ENCODE results near the gene HOXC11.

Gene HOXC11

DNA sequence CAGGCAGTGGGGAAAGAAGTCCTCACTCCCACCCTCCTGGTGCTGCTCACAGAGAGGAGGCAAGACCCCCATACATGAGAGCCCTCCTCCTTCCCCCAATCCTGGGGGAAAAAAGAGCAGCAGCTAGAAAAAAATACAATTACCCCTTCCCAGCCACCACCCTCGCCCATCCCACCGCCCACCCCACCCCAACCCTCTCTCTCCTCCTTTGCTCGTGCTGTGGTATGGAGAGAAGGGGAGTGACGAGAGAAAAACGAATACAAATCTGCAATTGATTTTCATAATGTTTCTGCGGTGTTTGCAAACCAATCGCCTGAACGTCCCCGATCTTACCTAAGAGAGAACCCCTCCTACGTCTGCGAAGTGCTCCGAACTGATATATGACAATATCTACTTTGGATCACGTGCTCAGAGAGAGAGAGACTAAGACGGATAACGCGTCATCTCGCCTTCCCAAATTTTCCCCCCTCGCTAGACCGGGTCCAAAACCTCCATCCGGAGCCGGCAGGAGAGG, at the start of gene HOXC11:
TSS of gene HOXC11 (plus strand) at position 405 of the 514 bp plus-strand sequence. CDS start 116 bp downstream, outside the sequence.
- DNase-seq (ENCODE audit: low read depth), result no peak

DNA sequence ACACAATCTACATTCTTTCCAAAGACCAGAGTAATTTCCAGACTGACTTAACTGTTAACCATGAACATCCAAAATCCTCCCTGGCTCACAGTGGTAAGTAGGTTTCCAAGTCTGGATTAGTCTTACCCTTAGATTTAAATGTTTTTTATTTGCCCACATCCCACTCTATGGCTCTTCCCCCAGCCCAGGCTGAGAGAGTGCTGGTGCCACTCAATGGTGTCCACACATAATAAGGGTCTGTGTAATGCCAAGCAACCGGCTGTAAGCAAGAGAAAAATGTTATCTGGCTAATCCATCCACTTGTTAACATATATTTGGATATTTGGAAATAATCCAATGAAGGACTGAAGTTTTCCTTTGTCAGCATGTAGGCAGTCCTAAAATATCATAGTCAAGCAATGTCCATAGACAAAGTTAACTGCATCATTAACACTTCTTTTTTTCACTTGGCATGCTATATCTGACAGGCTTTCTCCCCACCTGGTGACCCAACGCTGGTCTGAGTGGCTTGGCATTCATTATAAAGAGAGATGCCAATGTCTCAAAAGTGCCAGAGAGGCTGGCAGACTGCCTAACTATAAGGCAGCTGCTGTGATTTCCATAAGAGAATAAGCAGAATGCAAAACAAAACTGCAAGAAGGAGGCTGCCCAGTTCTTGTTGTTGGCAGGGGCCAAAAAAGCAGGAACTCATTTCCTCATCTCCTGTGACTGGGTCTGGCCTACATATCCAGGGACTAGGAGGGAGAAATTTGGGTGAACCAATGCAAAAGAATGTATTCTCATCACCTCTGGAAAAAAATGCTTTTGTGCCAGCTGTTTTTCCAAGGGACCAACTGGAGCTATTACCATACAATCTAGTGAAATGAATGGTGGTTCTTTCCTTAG, 48.2 kb upstream of the HOXC11 start:
- no peak for DNase-seq (ENCODE audit: low read depth)

DNA sequence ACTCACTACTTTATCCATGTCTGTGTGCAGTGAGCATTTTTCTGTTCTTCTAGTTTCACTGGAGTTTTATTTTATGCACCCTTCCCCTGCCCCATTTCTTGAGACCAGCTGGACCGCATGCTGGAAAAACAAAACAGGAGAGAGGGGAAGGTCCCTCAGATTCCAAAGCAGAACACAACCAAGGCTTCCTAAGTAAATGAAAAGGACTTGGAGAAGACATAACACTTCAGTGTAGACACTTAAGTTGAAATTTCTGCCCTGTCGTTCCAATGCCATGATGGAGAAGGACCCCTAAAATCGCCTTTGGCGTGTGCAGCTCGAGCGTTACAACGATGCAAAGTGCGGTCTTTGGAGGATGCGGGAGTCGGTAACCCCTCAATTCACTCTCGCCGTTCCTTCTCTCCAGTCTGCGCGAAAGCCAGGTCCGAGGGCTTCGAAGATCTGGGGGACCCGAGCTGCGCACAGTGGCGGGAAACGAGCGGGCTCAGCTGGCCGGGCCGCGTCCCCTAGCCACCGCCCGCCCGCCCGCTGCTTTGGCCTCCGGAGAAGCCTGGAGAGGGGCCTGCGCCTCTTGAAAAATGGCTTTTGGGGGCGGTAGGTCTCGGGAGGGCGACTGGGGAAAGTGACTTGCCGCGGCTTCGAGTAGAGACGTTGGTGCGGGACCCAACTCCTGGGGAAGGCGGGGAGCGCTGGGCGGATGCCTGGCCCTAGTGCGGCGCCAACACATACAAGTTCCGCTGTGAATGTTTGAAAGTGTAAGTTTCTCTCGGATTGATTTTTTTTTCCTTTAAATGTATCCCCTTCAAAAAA, 45.5 kb upstream of the HOXC11 start:
- no peak for DNase-seq (ENCODE audit: low read depth)

DNA sequence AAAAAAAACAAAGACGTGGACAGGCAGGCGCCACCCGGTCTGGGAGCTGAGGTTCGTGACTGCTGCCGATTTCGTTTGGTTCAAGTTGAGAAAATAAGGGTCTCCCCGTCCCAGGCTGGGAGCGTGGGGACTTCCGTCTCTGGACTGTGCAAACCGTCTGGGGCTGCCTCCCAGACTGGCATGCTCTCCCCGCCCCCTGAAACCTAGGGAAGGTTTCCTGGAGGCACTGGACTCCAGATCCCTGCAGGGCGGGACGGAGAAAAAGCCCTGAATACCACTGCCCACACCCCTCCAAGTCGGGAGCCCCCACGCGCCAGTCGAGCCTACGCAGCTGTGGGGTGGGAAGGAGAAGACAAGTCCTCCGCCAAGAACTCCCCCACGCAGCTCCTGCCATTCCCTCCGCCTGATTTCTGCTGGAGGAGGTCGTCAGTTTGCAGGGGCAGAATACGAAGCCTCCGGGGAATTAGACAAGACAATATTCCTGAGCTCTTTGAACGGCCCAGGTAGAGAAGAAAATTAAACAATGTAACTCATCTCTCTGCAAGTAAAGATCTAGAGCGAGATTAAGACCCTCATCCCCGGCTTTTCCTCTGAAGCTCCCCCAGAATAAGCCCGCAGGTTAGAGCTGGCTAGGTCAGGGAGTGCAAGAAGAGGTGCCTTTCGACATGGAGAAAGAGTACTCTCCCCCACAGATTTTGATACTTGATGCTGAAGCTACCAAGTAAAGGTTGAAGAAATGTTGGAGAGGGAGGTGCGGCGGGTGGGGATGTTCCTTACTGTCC, 44.7 kb upstream of the HOXC11 start:
- no peak for DNase-seq (ENCODE audit: low read depth)

DNA sequence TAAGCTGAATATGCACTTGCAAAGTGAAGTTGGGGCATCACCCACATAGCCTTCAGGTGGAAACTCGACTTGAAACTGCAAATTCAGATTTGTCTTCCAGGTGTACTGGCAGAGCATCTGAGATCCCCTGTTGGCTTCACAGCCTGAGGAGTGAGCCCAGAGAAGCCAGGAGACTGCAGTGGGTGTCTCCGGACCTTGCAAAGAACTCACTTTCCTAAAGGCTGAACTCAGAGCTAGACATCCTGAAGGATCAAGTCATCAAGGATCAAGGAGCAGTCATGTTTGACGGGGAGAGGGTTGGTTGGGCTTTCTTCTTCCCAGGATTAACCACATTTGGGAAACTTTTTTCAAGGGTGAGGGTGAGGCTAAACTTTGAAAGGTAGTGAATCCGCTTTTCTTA, 43.4 kb upstream of the HOXC11 start:
- no peak for DNase-seq (ENCODE audit: low read depth)

DNA sequence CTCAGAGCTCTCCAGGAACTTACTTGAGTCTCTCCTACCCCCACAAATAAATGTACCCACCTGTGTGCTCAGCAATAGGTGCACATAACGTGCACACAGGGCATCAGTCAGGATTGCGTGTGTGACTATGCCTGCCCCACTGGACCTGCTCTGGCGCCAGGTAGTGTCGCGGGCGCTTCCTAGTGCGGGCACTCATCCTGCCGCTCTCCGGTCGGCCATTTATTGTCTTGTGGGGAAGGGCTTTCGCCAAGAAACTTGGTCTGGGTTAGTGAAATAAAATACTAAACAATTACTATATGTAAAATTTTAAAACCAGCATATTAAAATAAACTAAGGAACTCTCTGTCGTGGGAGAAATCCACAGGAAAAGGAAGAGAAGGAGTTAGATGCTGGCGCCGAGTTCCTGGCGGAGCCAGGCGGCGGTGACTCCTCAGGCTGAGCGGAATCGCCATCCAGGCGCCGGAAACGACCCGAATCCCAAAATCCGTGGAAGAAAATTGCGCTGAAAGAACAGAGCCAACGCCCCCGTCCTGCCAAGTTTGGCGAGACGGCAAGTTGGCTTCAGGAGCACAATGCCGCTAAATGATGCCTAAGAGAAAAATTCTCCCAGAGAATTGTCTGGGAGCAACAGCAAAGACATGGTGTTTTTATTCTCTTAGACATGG, 42.2 kb upstream of the HOXC11 start:
- DNase-seq (ENCODE audit: low read depth), result no peak

DNA sequence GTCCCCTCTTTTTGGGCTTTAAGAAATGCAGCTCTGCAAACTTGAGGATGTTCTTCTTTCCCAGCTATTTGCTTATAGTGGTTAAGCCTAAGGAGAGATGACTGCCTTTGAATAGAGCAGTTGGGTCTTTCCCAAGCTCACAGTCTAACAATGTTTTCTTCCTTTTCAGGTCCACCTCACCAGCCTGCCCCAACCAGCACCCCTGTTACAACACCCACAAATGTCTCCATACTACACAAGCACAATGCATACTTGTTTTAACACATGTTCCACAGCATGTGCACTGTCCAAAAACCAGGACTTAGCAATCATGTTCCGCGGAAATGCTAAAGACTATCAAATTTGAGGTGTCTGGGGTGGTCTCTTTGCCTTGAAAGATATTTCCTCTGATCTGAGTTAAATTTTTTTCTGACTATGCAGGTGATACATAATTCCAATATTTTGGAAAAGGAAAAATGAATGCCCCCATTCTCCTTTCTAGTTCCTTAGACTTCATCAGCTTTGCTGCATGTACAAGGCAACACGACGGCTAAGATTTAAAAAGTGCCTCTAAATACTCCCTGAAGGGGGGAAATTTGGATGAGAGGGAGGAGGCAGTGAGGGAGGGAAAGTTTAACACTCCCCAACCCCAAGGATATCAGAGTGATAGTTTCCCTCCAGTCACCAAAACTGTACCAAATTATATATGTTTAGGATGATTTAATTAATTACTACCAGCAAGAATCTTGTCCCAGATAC, 40.9 kb upstream of the HOXC11 start:
- DNase-seq (ENCODE audit: low read depth), result no peak

DNA sequence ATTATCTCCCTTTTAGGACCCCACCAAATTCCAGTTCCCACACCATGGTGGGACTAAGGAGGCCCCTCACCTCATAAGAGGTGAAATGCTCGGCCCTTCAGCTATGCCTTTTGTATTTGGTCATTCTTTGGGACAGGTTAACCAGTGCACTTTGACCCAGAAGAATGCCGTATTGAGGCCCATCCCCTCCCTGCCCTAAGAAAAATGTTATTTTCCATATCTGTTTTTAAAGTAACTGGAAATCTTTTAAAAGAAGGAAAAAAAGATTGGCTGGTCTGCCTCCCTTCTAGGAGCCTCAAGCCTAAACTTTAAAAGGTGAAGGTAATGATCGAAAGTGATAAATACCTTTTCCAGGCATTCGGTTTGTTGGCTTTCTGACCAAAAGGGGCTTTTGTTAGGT, 40.0 kb upstream of the HOXC11 start:
- DNase-seq (ENCODE audit: low read depth), result no peak

DNA sequence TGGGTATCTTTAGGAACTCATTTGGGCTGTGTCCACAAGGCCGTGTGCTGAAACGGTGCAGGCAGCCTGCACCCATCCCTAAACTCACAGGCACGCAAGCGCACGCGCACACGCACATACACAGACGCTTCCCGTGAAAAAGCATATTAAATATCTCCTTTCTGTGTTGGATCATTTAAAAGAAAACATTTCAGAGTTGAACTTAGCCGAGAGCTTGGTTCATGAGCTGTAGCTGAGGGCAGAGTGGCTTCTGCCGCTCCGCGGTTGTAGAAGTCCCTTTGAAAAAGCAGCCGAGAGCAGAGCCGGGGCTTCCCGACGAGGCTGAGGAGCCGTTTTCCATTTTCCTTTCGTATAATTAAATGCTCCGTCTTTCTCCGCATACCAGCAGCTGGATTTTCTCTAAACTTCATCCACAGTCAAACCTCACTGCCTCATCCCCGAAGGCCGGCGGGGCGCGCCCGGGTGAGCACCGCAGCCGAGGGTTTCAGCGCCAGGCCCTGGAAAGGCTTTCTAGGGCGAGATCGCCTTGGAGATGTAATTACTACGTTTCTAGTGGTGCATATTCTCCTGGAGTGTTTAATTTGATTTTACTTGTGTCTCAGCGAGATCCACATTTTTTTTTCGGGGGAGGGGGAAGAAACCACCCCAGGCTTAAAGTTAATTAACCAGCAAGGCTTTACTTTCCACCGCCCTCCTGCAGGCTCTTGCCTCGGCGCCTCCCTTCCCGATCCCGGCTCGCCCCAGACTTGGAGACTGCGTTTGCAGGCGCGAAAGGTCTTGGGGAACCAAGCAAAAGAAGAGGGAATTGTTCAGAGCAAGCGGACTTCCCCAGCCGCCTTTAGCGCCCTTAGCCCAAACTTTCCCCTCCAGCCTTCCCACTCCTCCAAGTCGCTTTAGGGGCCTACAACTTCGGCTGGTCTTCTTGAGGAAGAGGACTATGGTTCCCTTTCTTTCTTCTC, 37.3 kb upstream of the HOXC11 start:
- DNase-seq (ENCODE audit: low read depth), result no peak

DNA sequence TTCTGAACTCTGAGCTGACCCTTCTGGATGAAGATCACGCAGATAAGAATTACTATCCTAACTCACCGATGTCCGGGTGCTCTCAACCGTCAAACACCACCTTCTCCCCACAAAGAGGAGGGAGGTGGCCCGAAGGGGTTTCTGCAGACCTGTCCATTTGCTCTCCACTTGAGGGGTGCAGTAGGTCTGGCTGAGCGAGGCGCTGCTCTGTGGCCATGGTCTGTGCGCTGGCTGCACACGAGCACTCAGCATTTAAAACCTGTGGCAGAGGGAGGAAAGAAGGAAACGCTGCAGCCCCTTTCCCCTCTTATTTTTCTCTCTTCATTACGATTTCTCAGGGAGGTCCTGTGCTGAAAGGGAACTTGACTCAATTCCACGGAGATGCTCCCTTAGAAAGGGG, 35.8 kb upstream of the HOXC11 start:
- no peak for DNase-seq (ENCODE audit: low read depth)

DNA sequence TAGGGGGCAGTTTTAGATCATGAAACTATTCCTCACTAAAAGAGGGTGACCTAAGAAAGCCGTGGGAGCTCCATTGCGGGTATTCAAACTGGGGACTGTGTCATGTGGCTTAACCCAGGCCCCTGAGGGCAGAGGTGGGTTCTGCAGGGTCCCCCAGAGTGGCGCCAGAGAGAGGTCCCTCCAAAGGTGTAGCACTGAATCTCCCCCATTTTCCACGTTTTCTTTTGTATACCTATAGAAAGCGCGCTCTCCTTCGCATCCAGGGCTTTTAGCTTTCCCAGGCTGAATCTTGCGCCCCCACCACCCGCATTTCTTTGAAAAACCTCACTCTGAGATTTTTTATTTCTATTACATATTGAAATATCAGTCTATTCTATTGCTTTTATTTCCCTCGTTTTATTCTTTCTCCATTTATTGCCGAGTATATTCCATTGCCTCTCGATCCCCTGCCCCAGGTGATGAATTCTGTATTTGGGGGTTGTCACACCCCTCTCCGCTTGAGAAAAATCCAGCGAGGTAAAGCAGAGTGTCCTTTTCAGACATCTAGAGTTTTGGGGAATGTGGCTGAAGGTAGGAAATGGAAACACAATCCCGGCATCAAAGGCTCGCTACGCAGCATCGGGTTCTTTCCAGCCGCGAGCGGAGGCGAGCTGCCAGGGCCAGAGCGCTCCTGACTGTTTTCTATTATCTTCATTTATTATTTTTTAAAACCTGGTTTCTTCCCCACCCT, 35.2 kb upstream of the HOXC11 start:
- DNase-seq (ENCODE audit: low read depth), result no peak

DNA sequence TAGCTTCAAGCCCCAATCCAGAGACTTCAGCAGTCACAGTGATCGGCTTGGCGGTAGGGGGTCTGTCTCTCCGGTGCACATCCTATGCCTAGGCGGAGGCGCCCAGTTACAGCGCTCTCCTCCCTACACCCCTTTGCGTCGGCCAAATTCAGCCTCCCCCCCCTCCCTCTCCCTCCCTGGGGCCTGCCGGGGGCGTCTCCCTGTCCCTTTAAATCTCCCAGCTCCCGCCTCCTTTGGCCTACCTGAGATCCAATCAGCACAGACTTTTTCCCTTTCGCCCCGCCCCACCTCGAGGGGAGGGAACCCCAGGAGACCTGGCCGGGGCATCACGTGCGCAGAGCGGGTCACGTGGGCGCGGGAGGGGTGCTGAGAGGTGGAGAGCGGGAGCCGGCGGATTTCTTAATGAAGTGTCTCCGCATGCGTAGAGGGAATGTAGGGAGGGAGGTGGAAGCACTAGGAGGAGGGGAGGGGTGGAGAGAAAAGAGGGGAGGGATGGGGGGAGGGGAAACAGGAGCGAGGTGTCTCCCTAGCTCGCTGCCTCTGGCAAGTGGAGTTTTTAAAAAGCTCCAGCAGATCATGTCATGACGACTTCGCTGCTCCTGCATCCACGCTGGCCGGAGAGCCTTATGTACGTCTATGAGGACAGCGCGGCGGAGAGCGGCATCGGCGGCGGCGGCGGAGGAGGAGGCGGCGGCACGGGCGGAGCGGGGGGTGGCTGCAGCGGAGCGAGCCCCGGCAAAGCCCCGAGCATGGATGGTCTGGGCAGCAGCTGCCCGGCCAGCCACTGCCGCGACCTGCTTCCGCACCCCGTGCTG, 34.4 kb upstream of the HOXC11 start, which contains the start of gene HOXC13:
TSS of gene HOXC13 (plus strand) at position 506 of the 815 bp plus-strand sequence. CDS start at position 582, 76 bp downstream.
- DNase-seq (ENCODE audit: low read depth), result peak; percentile 47

DNA sequence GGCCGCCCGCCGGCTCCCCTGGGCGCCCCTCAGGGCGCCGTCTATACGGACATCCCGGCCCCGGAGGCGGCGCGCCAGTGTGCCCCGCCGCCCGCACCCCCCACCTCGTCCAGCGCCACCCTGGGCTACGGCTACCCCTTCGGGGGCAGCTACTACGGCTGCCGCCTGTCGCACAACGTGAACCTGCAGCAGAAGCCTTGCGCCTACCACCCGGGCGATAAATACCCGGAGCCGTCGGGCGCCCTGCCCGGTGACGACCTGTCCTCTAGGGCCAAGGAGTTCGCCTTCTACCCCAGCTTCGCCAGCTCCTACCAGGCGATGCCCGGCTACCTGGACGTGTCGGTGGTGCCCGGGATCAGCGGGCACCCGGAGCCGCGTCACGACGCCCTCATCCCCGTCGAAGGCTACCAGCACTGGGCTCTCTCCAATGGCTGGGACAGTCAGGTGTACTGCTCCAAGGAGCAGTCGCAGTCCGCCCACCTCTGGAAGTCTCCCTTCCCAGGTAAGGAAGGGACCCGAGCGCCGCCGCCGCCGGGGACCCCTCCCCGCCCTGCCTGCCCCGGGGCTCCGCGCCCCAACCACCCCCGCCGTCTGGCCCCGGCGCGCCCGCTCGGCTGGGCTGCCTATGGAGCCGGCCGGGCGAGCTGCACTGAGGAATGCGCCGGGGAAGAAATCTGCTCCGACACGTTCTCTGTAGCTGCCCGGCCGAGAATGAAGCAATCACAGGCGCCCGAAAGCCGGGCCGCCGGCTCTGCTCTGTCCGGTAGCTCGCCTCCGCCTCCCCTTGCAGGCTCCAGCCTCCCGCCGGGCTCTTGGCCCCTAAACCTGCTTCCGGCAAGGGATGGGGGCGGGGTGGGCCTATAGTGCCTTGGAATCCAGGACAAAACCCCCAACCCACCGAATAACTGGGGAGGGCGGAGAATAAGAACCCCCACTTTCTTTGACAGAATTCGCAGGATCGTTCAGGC, 33.5 kb upstream of the HOXC11 start:
- DNase-seq (ENCODE audit: low read depth), result no peak

DNA sequence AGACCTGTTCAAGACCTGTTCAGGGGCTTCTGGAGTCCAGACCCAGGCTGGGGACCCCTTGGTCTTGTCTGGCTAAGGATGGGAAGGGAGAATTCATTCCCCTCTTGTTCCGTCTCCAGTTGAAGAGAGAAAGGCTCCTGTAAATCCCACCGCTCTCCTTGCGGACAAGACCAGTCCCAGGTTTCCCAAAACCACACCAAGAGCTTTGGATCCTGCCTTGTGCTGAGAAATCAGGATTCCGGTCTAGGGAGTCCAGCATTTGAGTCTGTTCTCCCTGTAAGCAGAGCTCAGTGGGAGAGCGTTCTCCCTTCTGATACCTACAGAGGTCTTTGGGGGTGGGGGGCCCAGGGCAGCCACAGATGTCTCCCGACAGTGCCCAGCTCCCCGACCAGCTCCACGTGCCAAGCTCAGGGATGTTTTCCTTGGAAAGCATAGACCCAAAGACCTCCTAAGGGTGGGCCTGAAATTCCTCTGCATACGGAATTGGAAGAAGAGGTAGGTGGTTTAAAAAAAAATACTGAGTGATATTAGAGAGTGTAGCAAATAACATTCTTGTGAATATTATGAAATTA, 32.4 kb upstream of the HOXC11 start:
- DNase-seq (ENCODE audit: low read depth), result no peak

DNA sequence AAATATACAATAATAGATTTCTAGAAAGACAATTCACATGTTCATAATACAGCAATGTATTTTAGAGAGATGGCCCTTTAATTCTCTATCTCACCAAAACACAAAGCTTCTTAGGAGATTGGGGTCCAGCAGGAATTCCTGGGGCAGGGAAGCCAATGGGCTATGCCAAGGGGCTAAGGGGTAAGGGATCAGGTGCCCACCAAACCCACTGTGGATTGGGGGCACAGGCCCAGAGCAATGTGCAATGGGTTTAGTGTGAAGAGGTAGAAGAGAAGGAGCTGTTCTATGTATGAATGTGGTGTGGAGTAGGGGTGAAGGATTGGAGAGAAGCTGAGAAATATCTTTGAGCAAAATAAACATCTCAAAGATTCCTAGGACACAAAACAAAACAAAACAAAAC, 31.7 kb upstream of the HOXC11 start:
- no peak for DNase-seq (ENCODE audit: low read depth)

DNA sequence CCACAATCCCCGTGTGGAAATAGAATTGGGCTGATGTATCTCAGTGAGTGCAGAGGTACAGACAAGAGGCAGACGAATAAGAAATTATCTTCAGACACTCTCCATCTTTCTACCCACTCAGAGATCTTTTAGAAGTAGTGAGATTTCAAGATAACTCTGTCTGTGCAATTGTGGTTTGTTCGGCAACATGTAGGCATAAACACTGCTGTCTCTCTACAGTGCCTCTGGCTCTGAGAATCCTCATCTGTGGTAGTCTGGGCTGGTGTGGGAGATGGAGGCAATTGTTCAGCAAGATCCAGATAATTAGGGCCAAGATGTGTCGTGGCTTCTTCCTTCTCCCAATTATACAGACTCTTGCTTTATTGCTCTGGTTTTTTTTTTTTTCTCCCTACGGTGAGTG, 31.2 kb upstream of the HOXC11 start:
- no peak for DNase-seq (ENCODE audit: low read depth)
